HG03103 (cell line): ENCODE measurements around the gene CKS2.
"Not testable (repeated sequence)": the region's sequence is repeated elsewhere in the genome, so short reads cannot be mapped to it uniquely, and the experiment has no call there.

Experiments used
- ATAC-seq: cut with Tn5 transposase; IDR thresholded peaks from one replicate; pipeline ENCODE4 v1.9.1; 2021; ENCODE audit warnings: low read depth; ENCODE audit not compliant: unreplicated experiment

The CKS2 gene

DNA sequence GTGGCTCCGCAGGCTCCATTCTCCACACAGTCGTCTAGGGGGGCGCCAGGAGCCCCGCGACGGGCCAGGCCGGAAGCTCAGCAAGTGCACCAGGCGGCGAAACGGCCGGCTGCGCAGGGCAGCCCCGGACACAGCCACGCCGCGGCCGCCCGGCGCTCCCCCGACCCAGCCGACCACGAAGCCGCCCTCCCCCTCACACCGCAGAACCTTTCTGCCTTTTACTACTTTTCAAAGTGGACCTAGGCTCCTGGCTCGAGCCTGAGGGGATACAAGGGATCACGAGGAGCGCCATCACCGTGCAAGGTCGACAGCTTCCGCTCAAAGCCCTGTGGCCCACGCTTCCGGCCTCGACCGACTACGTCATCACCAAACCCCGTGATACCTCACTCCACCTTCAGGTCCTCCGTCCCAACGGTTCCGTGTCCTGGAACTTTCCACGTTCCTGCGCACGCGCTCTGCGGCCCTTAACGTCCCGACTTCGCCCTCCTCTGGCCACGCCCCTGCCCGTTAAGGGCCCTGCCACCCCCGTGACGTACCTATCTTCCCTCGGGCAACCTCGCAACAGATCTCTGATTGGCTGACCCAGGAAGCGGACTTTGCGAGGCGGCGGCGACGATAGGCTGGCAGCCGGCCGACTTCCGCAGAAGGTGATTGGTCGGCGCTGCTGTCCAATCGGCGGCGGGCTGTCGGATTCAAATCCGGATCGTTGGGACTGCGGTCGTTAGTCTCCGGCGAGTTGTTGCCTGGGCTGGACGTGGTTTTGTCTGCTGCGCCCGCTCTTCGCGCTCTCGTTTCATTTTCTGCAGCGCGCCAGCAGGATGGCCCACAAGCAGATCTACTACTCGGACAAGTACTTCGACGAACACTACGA, at the start of gene CKS2:
Gene CKS2 (plus strand): TSS at position 721 of the 871 bp plus-strand sequence. CDS start 98 bp downstream, at position 819.
- peak; percentile 85 for ATAC-seq

- no peak for ATAC-seq
These were observed 37.3 kb upstream of the CKS2 start for GRCh38 chr9:89273528-89274279.

DNA sequence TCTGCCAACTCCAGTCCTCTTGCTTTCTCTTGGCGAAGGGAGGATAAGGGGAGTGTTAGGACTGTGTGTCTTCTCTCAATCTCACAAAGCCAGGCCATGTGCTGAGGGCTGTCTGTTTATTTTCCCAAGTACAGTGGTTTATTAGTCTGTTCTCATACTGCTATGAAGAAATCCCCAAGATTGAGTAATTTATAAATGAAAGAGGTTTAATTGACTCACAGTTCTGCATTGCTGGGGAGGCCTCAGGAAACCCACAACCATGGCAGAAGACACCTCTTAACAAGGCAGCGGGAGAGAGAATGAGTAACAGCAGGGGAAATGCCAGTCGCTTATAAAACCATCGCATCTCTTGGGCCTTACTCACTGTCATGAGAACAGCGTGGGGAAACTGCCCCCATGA, 36.2 kb upstream of the CKS2 start:
- ATAC-seq, result no peak

GRCh38 chr9:89276040-89276439, 35.0 kb upstream of the CKS2 start:
- ATAC-seq, result not testable (repeated sequence)

- no peak for ATAC-seq
These were observed 34.0 kb upstream of the CKS2 start for GRCh38 chr9:89277043-89277442.

DNA sequence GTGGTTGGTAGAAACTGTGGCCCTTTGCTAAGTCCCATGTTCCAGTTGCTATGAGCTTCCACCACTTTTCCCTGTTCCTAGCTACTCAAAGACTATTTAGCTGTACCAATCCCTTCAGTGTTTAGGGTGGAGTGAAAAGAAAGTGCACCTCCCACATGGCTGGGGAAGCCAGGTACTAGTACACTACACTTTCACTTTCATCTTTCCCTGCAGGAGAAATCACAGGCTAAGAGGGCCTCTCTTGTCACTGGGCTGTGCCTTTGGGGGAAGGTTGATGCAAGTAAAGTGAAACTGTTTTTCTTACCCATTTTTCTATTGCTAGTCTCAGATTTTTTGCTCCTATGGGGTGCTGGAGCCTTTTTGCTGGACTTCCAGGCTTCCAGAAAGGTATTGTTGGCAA, 33.5 kb upstream of the CKS2 start:
- no peak for ATAC-seq

DNA sequence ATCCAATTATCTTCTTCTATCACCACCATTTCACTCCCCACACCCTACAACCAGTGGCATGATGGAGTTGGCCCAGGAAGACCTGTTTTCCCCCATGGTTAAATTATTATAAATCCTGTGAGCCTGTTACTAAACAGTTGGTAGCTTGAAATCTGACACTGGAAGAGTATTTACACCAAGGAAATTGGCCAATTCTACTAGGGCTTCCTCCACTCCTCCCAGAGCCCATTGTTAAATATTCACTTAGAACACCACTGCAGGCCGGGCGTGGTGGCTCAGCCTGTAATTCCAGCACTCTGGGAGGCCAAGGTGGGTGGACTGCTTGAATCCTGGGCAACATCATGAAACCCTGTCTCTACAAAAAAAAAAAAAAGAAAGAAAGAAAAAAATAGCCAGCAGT, 32.4 kb upstream of the CKS2 start:
- ATAC-seq, result no peak

GRCh38 chr9:89278997-89279739, 31.8 kb upstream of the CKS2 start:
- ATAC-seq, result no peak

- ATAC-seq, result no peak
These were observed 29.9 kb upstream of the CKS2 start for GRCh38 chr9:89281106-89281505.

DNA sequence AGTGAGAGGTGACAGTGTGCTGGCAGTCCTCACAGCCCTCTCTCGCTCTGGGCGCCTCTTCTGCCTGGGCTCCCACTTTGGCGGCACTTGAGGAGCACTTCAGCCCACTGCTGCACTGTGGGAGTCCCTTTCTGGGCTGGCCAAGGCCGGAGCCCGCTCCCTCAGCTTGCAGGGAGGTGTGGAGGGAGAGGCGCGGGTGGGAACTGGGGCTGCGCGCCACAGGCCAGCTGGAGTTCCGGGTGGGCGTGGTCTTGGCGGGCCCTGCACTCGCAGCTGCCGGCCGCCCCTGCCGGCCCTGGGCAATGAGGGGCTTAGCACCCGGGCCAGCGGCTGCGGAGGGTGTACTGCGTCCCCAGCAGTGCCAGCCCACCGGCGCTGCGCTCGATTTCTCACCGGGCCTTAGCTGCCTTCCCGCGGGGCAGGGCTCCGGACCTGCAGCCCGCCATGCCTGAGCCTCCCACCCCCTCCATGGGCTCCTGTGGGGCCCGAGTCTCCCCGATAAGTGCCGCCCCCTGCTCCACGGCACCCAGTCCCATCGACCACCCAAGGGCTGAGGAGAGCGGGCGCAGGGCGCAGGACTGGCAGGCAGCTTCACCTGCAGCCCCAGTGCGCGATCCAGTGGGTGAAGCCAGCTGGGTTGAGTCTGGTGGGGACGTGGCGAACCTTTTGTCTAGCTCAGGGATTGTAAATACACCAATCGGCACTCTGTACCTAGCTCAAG, 28.6 kb upstream of the CKS2 start:
- not testable (repeated sequence) for ATAC-seq

- ATAC-seq, result no peak
These were observed 26.9 kb upstream of the CKS2 start for GRCh38 chr9:89284076-89284475.

DNA sequence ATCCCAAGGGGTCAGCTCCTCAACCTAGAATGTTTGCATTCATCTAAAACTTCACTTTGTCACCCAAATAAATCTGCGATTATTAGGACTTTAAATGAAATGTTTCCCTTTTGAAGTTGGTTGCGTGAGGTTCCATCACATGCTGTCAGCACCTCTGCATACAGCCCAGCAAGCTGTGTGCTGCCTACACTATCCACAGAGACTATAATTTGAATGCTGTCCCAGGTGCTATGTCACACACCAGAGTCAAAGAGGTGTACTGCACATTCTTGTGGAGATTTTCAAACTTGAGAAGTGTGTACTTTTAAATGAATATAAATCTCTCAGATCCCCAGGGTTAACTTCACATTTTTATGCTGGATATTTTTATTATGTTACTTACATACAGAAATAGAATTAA, 19.3 kb upstream of the CKS2 start:
- no peak for ATAC-seq

DNA sequence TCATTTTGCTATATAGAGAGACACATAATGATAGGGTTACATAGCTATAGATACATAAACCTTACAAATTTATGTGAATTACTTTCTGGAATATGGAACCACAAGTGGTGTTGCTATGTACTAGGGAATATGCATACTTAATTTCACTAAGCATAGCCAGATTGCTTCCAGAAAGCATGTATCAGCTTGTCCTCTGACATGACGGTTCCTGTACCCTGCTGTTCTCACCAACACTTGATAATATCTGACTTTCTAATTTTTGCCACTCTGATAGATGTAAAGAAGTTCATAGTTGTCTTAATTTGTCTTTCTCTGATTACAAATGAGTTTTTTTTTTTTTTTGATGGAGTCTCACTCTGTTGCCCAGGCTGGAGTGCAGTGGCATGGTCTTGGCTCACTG, 18.0 kb upstream of the CKS2 start:
- ATAC-seq, result no peak

GRCh38 chr9:89295400-89295799, 15.6 kb upstream of the CKS2 start:
- ATAC-seq, result no peak

DNA sequence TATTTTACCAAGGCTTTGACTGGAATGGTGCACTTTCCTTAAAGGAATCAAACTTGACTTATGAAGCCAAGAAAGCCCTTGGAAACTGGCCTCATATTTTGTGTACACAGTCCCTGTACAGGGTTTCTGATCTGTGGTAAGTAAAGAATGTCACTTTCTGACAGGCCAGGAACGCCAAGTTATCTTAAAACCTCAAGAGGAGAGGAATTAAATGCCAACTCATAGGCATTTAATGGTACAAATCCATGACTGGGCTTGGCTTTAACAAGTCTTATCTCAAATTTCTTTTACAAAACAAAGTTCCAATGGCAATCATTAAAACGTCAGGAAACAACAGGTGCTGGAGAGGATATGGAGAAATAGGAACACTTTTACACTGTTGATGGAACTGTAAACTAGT, 9.0 kb upstream of the CKS2 start:
- not testable (repeated sequence) for ATAC-seq

DNA sequence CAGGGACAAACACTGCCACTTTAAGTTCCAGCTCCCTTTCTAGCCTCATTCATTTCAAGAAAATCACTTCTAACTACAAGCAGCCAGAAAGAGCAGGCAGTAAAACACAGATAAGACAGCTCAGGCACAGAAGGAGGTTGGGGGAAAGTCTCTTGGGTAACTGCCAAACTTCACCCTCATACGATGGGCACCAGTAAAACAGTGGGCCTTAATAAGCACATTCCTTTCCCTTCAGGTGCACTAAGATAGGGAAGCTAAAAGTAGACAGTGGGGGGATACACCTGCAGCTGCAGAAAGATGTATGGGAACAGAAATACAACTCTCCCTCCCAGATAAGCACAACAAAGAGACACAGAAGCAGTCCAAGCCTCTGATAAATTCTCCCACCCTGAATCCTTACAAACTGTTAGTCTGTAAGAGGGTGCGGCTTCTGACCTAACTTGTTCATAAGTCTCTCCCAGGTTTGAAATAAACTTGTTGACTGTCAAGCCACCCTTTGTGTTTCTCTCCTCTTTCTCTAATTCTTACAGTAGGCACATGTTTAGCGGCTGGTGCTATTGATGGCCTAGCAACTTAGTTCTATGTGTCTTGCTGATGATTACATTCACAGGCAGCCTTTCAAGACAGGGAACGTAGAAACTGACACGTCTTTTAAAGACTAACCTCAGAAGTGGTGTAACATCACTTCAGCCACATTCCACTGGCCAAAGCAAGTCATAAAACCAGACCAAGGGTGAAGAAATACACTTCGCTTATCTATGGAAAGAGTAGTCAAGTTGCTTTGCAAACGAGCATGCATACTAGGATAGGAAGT, 6.8 kb upstream of the CKS2 start:
- ATAC-seq, result no peak

GRCh38 chr9:89304834-89305188, 6.2 kb upstream of the CKS2 start:
- no peak for ATAC-seq

- ATAC-seq, result no peak
These were observed 5.1 kb upstream of the CKS2 start for GRCh38 chr9:89305868-89306267.

DNA sequence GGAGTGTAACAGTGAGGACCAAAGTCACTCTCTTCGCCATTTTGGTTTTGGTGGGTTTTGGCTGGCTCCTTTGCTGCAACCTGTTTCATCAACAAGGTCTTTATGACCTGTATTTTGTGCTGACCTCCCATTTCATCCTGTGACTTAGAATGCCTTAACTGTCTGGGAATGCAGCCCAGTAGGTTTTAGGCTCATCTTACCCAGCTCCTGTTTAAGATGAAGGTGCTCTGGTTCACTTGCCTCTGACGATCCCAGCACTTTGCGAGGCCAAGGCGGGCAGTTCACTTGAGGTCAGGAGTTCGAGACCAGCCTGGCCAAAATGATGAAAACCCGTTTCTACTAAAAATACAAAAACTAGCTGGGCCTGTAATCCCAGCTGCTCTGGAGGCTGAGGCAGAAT, 1.8 kb upstream of the CKS2 start:
- no peak for ATAC-seq
